Peyer's patch (tissue), 4 donors: ENCODE data around the gene ATP2B1. TPM values are rescaled to one million over a fixed set of nuclear protein-coding genes. Genes with fewer than 3 reads are reported as not detected.

Experiments
- DNase-seq, 3 donors: peaks; one replicate each; pipeline ENCODE4 v3.0.0-alpha.2; 2017 to 2019
- H3K27ac ChIP-seq, 4 donors: fragments of 200-600 bp; sonication (generic); one replicate each; pipeline ENCODE4 v1.5.1; 2016 to 2019
- H3K27me3 ChIP-seq, 2 donors: fragments of 200-600 bp; sonication (generic); one replicate each; pipeline ENCODE4 v1.5.1; 2019
- H3K36me3 ChIP-seq, 3 donors: fragments of 200-600 bp; sonication (generic); one replicate each; pipeline ENCODE4 v1.5.1; 2016 to 2019
- H3K4me1 ChIP-seq, 4 donors: fragments of 200-600 bp; sonication (generic); one replicate each; pipeline ENCODE4 v1.5.1; 2016 to 2019
- H3K4me3 ChIP-seq, 4 donors: fragments of 200-600 bp; sonication (generic); 1 replicate in 3 of 4; 2 replicates in 1 of 4; pipeline ENCODE4 v1.5.1; 2016 to 2019; ENCODE audit warnings: mild to moderate bottlenecking in 1 of 4
- H3K9me3 ChIP-seq, 4 donors: fragments of 200-600 bp; sonication (generic); one replicate each; pipeline ENCODE4 v1.5.1; 2016 to 2019; ENCODE audit warnings: mild to moderate bottlenecking in 1 of 4
- POLR2A ChIP-seq, 2 donors: fragments of 450-650 bp; IDR thresholded peaks; one replicate each; pipeline ENCODE4 v1.5.1; 2017; ENCODE audit warnings: antibody characterized with exemption in 2 of 2, mild to moderate bottlenecking in 2 of 2, moderate library complexity in 2 of 2
- total RNA-seq, 4 donors: library from RNA; depleted of rRNA; stranded (reverse); fragments of >200 nt; gene quantifications; one replicate each; pipeline ENCODE4 v1.1.0, GENCODE V29; 2016
- TF ChIP-seq, protein P1 (sequence below), 6 experiments: fragments of 450-650 bp in 4 of 6; fragments of 200-600 bp in 2 of 6; sonication (generic) in 1 of 6; IDR thresholded peaks; one replicate each; pipeline ENCODE4 v1.5.1; 2017 to 2019; ENCODE audit warnings: antibody characterized with exemption in 6 of 6, mild to moderate bottlenecking in 3 of 6, moderate library complexity in 1 of 6

Gene ATP2B1
- total RNA-seq, 4 donors from 2014 or later: 79.2 to 117 (median 85.7) TPM

DNA sequence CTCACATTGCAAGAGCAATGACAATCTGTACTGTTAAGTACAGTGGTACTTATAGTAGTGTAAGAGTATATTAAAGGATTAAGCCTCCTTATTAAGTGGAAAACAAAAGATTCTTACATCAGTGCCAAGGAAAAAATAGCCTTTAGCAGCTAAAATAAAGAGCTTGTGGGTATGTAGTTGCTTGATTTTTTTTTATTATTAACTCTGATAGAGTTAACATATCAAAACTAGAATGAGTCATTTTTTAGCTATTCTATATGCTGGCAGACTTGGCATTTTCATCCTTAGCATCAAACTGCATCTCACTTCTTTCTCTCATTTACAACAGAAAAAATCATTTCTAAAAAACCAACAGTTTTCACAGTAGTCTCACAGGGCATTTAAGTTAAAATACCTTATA is 86.5 kb downstream of the ATP2B1 start:
- no peak for TF ChIP-seq POLR2A (IDR thresholded peaks at IDR 0.05)
- TF ChIP-seq, protein P1, sequence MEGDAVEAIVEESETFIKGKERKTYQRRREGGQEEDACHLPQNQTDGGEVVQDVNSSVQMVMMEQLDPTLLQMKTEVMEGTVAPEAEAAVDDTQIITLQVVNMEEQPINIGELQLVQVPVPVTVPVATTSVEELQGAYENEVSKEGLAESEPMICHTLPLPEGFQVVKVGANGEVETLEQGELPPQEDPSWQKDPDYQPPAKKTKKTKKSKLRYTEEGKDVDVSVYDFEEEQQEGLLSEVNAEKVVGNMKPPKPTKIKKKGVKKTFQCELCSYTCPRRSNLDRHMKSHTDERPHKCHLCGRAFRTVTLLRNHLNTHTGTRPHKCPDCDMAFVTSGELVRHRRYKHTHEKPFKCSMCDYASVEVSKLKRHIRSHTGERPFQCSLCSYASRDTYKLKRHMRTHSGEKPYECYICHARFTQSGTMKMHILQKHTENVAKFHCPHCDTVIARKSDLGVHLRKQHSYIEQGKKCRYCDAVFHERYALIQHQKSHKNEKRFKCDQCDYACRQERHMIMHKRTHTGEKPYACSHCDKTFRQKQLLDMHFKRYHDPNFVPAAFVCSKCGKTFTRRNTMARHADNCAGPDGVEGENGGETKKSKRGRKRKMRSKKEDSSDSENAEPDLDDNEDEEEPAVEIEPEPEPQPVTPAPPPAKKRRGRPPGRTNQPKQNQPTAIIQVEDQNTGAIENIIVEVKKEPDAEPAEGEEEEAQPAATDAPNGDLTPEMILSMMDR (IDR thresholded peaks at IDR 0.05): no peak

GRCh38 chr12:89621521-89621920 is 87.1 kb downstream of the ATP2B1 start:
- TF ChIP-seq POLR2A (IDR thresholded peaks at IDR 0.05): no peak
- TF ChIP-seq, protein P1 (IDR thresholded peaks at IDR 0.05): no peak
- Histone ChIP-seq H3K9me3 (no peaks in the 10 kb centered on the region), H3K36me3 (peaks cover 0 to 35% (median 0%) of the 10 kb centered on the region in 3 donors), H3K27me3 (no peaks in the 10 kb centered on the region), H3K27ac (no peak overlapping the region), H3K4me1 (no peaks in the 10 kb centered on the region), H3K4me3 (no peak overlapping the region)
- DNase-seq: no peak

More for the DNA sequence above, 86.5 kb downstream of the ATP2B1 start:
- Histone ChIP-seq H3K9me3 (no peaks in the 10 kb centered on the region), H3K27ac (no peak overlapping the region), H3K36me3 (peaks cover 0 to 34% (median 0%) of the 10 kb centered on the region in 3 donors), H3K4me1 (no peaks in the 10 kb centered on the region), H3K27me3 (no peaks in the 10 kb centered on the region), H3K4me3 (no peak overlapping the region)
- no peak for DNase-seq

GRCh38 chr12:89619764-89620163 is 88.9 kb downstream of the ATP2B1 start:
- Histone ChIP-seq H3K4me3 (no peak overlapping the region), H3K9me3 (no peaks in the 10 kb centered on the region), H3K4me1 (no peaks in the 10 kb centered on the region), H3K36me3 (peaks cover 0 to 25% (median 0%) of the 10 kb centered on the region in 3 donors), H3K27me3 (no peaks in the 10 kb centered on the region), H3K27ac (no peak overlapping the region)
- DNase-seq: no peak
- no peak for TF ChIP-seq POLR2A (IDR thresholded peaks at IDR 0.05)
- TF ChIP-seq, protein P1 (IDR thresholded peaks at IDR 0.05): no peak

- no peaks in the 10 kb centered on the region for H3K27me3 ChIP-seq
- TF ChIP-seq, protein P1 (IDR thresholded peaks at IDR 0.05): no peak
- TF ChIP-seq POLR2A (IDR thresholded peaks at IDR 0.05): no peak
- no peaks in the 10 kb centered on the region for H3K4me1 ChIP-seq
- H3K4me3 ChIP-seq: no peak overlapping the region
- H3K36me3 ChIP-seq: peaks cover 0 to 14% (median 0%) of the 10 kb centered on the region in 3 donors
- H3K27ac ChIP-seq: no peak overlapping the region
- no peak for DNase-seq
- H3K9me3 ChIP-seq: no peaks in the 10 kb centered on the region
These were observed 90.3 kb downstream of the ATP2B1 start for GRCh38 chr12:89618113-89618862.

- H3K4me3 ChIP-seq: no peak overlapping the region
- no peaks in the 10 kb centered on the region for H3K9me3 ChIP-seq
- no peak for DNase-seq
- no peak for TF ChIP-seq POLR2A (IDR thresholded peaks at IDR 0.05)
- TF ChIP-seq, protein P1 (IDR thresholded peaks at IDR 0.05): no peak
- H3K36me3 ChIP-seq: peaks cover 0 to 30% (median 0%) of the 10 kb centered on the region in 3 donors
- no peaks in the 10 kb centered on the region for H3K27me3 ChIP-seq
- no peak overlapping the region for H3K27ac ChIP-seq
- H3K4me1 ChIP-seq: no peaks in the 10 kb centered on the region
These were observed 98.3 kb downstream of the ATP2B1 start for GRCh38 chr12:89610366-89610765.
